ENCODE results near the gene DIAPH2.
"Not testable (repeated sequence)": the region's sequence is repeated elsewhere in the genome, so short reads cannot be mapped to it uniquely, and the experiment has no call there.

Gene DIAPH2

DNA sequence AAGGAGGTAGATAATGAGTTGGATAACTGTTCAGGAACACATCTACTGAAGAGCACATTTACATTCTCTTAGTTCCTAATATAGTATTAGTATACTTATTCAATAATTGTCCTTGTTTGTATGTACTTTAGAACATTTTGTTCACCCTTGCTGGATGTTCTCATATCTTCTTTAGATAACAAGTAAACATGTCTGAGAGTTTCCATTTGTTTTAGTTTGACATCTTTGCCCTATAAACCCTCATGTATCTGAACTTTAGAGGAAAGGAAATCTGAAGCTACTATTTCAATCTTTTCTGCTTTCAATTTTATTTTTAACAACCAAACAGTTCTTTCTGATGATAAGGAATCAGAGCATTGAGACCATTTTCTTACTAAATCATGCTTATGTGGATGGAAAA is 717.7 kb downstream of the DIAPH2 start:
- Histone ChIP-seq H3K36me3 (ENCODE audit: control insufficient read depth, low read length) (no peaks in the 10 kb centered on the region), H3K4me1 (ENCODE audit: control insufficient read depth, low read length) (peaks cover 18% of the 10 kb centered on the region), H3K79me2 (ENCODE audit: control insufficient read depth, low read length) (no peaks in the 10 kb centered on the region), H3K4me3 (ENCODE audit: low read length) (no peak overlapping the region), H3K27me3 (ENCODE audit: control insufficient read depth, low read length) (no peaks in the 10 kb centered on the region), H4K20me1 (ENCODE audit: control insufficient read depth, insufficient read depth, low read depth, low read length) (no peaks in the 10 kb centered on the region), H3K9me3 (ENCODE audit: control insufficient read depth, insufficient read depth, low read length) (no peaks in the 10 kb centered on the region), H3K4me2 (ENCODE audit: low read length) (no peak overlapping the region), H3K9me2 (replicated peaks; ENCODE audit: control insufficient read depth, low read length) (no peaks in the 10 kb centered on the region), H3K27ac (ENCODE audit: low read depth, low read length) (no peak overlapping the region), H3F3A (ENCODE audit: control insufficient read depth, insufficient read depth) (no peaks in the 10 kb centered on the region)
- TF ChIP-seq, protein P1, sequence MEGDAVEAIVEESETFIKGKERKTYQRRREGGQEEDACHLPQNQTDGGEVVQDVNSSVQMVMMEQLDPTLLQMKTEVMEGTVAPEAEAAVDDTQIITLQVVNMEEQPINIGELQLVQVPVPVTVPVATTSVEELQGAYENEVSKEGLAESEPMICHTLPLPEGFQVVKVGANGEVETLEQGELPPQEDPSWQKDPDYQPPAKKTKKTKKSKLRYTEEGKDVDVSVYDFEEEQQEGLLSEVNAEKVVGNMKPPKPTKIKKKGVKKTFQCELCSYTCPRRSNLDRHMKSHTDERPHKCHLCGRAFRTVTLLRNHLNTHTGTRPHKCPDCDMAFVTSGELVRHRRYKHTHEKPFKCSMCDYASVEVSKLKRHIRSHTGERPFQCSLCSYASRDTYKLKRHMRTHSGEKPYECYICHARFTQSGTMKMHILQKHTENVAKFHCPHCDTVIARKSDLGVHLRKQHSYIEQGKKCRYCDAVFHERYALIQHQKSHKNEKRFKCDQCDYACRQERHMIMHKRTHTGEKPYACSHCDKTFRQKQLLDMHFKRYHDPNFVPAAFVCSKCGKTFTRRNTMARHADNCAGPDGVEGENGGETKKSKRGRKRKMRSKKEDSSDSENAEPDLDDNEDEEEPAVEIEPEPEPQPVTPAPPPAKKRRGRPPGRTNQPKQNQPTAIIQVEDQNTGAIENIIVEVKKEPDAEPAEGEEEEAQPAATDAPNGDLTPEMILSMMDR (IDR thresholded peaks at IDR 0.05; ENCODE audit: low read depth, low read length, poor library complexity, severe bottlenecking) = no peak
- TF ChIP-seq EZH2phosphoT487 (IDR thresholded peaks at IDR 0.05; ENCODE audit: borderline replicate concordance, low read length) = no peak

DNA sequence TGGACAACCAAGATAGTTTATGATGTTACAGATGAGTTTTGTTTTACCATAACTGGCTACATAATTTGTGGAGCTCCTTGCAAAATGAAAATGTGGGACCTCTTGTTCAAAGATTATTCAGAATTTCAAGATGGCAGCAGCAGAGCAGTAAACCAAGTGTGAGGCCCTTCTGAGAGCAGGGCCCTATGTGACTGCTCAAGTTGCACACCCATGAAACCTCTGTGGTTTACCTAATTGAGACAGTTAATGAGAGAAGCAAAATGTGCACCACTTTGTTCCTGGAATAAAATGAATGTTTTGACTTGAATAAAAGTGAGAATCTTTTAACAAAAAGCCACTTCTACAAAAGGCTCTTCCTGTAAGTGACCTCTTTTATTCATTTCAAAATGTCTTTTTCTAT is 718.3 kb downstream of the DIAPH2 start:
- Histone ChIP-seq H3K4me1 (ENCODE audit: control insufficient read depth, low read length) (peaks cover 18% of the 10 kb centered on the region), H3K27ac (ENCODE audit: low read depth, low read length) (no peak overlapping the region), H4K20me1 (ENCODE audit: control insufficient read depth, insufficient read depth, low read depth, low read length) (no peaks in the 10 kb centered on the region), H3K9me2 (replicated peaks; ENCODE audit: control insufficient read depth, low read length) (no peaks in the 10 kb centered on the region), H3K4me3 (ENCODE audit: low read length) (no peak overlapping the region), H3F3A (ENCODE audit: control insufficient read depth, insufficient read depth) (no peaks in the 10 kb centered on the region), H3K27me3 (ENCODE audit: control insufficient read depth, low read length) (no peaks in the 10 kb centered on the region), H3K4me2 (ENCODE audit: low read length) (no peak overlapping the region), H3K36me3 (ENCODE audit: control insufficient read depth, low read length) (no peaks in the 10 kb centered on the region), H3K9me3 (ENCODE audit: control insufficient read depth, insufficient read depth, low read length) (no peaks in the 10 kb centered on the region), H3K79me2 (ENCODE audit: control insufficient read depth, low read length) (no peaks in the 10 kb centered on the region)
- TF ChIP-seq EZH2phosphoT487 (IDR thresholded peaks at IDR 0.05; ENCODE audit: borderline replicate concordance, low read length) = no peak
- TF ChIP-seq, protein P1 (IDR thresholded peaks at IDR 0.05; ENCODE audit: low read depth, low read length, poor library complexity, severe bottlenecking) = no peak

DNA sequence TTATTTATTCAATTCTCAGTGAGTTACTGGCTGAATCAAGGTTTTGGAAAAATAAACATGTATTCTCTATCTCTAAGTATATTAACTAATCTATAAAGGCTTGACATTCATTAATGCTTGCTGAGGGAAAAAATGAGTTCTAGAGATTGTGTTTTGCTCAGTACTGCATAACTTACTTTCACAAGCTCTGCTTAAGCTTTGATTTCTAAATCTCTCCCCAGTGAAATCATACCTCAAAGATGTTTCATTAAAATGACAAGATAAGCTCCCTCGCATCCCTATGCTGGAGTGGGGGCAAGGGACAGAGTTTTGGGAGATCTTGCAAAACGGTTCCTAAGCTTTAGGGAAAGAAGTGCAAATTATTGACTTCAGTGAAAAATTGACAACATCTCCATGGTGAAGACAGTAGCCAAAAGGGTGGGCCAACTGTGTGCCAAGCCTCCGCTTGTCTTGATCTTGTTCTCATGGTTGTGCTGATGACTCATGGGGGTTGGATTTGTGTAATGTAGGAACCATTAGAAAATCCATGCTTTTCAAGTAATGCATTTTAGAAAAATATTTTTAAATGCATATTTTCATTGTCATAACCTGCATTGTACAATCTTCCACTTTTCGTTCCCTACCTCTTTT is 720.5 kb downstream of the DIAPH2 start:
- peaks cover 8% of the 10 kb centered on the region for H3K4me1 ChIP-seq (ENCODE audit: control insufficient read depth, low read length)
- no peaks in the 10 kb centered on the region for H4K20me1 ChIP-seq (ENCODE audit: control insufficient read depth, insufficient read depth, low read depth, low read length)
- H3K4me2 ChIP-seq (ENCODE audit: low read length) = no peak overlapping the region
- H3K9me3 ChIP-seq (ENCODE audit: control insufficient read depth, insufficient read depth, low read length) = no peaks in the 10 kb centered on the region
- no peaks in the 10 kb centered on the region for H3F3A ChIP-seq (ENCODE audit: control insufficient read depth, insufficient read depth)
- H3K27me3 ChIP-seq (ENCODE audit: control insufficient read depth, low read length) = no peaks in the 10 kb centered on the region
- H3K9me2 ChIP-seq (replicated peaks; ENCODE audit: control insufficient read depth, low read length) = no peaks in the 10 kb centered on the region
- no peak for TF ChIP-seq EZH2phosphoT487 (IDR thresholded peaks at IDR 0.05; ENCODE audit: borderline replicate concordance, low read length)
- TF ChIP-seq, protein P1 (IDR thresholded peaks at IDR 0.05; ENCODE audit: low read depth, low read length, poor library complexity, severe bottlenecking) = no peak
- H3K27ac ChIP-seq (ENCODE audit: low read depth, low read length) = no peak overlapping the region
- no peaks in the 10 kb centered on the region for H3K36me3 ChIP-seq (ENCODE audit: control insufficient read depth, low read length)
- H3K79me2 ChIP-seq (ENCODE audit: control insufficient read depth, low read length) = no peaks in the 10 kb centered on the region
- no peak overlapping the region for H3K4me3 ChIP-seq (ENCODE audit: low read length)

DNA sequence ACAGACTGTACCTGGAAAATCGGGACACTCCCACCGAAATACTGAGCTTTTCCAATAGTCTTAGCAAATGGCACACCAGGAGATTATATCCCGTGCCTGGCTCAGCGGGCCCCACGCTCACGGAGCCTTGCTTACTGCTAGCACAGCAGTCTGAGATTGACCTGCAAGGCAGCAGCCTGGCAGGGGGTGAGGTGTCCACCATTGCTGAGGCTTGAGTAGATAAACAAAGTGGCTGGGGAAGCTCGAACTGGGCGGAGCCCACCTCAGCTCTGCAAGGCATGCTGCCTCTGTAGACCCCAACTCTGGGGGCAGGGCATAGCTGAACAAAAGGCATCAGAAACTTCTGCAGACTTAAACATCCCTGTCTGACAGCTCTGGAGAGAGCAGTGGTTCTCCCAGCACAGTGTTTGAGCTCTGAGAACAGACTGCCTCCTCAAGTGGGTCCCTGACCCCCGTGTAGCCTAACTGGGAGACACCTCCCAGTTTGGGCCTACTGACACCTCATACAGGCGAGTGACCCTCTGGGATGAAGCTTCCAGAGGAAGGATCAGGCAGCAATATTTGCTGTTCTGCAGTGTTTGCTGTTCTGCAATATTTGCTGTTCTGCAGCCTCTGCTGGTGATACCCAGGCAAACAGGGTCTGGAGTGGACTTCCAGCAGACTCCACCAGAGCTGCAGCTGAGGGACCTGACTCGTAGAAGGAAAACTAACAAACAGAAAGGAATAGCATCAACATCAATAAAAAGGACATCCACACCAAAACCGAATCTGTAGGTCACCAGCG is 725.2 kb downstream of the DIAPH2 start:
- H3K27me3 ChIP-seq (ENCODE audit: control insufficient read depth, low read length); H3K36me3 ChIP-seq (ENCODE audit: control insufficient read depth, low read length); H3K4me1 ChIP-seq (ENCODE audit: control insufficient read depth, low read length); H4K20me1 ChIP-seq (ENCODE audit: control insufficient read depth, insufficient read depth, low read depth, low read length); H3F3A ChIP-seq (ENCODE audit: control insufficient read depth, insufficient read depth); H3K27ac ChIP-seq (ENCODE audit: low read depth, low read length); H3K9me2 ChIP-seq (replicated peaks; ENCODE audit: control insufficient read depth, low read length); H3K4me3 ChIP-seq (ENCODE audit: low read length); H3K79me2 ChIP-seq (ENCODE audit: control insufficient read depth, low read length); H3K9me3 ChIP-seq (ENCODE audit: control insufficient read depth, insufficient read depth, low read length); H3K4me2 ChIP-seq (ENCODE audit: low read length): not testable (repeated sequence)

Measured in DOHH2 (cell line).